IPS-20b (cell line): ENCODE data around the gene IQCN.
A peak's percentile ranks its signal among the peaks of the same experiment; 100 is the strongest.

Experiments
- H3K27ac ChIP-seq: one replicate; pipeline ENCODE4 v1.5.1; 2013; ENCODE audit warnings: low read length
- H3K27me3 ChIP-seq: 2 replicates; pipeline ENCODE4 v1.6.1; 2013; ENCODE audit warnings: mild to moderate bottlenecking, low read length, inconsistent platforms; ENCODE audit not compliant: insufficient read depth
- H3K36me3 ChIP-seq: 2 replicates; pipeline ENCODE4 v1.6.1; 2013; ENCODE audit warnings: low read depth, mild to moderate bottlenecking, inconsistent platforms, low read length, moderate library complexity; ENCODE audit not compliant: insufficient read depth
- H3K4me1 ChIP-seq: 2 replicates; pipeline ENCODE4 v1.6.1; 2013; ENCODE audit warnings: mild to moderate bottlenecking, control low read depth, inconsistent platforms, low read length, moderate library complexity; ENCODE audit not compliant: insufficient read depth
- H3K4me3 ChIP-seq: 2 replicates; pipeline ENCODE4 v1.5.1; 2013; ENCODE audit warnings: mild to moderate bottlenecking, low read length, inconsistent platforms
- H3K9ac ChIP-seq: 2 replicates; pipeline ENCODE4 v1.6.1; 2013; ENCODE audit warnings: low read depth, mild to moderate bottlenecking, inconsistent platforms, low read length, moderate library complexity
- H3K9me3 ChIP-seq: 2 replicates; pipeline ENCODE4 v1.6.1; 2013; ENCODE audit warnings: mild to moderate bottlenecking, low read depth, low read length, inconsistent platforms; ENCODE audit not compliant: insufficient read depth

The IQCN gene

GRCh38 chr19:18291019-18291524 lies 16.8 kb upstream of the IQCN start:
- Histone ChIP-seq H3K4me3 (peak overlapping the region; percentile 91; the same call in 1 of the 2 replicates), H3K9ac (peak overlapping the region; percentile 86; the same call in 1 of the 2 replicates), H3K4me1 (peaks cover 16% of the 10 kb centered on the region; the same call in 1 of the 2 replicates), H3K27ac (peak overlapping the region; percentile 71), H3K27me3 (peaks cover 10% of the 10 kb centered on the region; the same call in 1 of the 2 replicates), H3K9me3 (no peaks in the 10 kb centered on the region), H3K36me3 (no peaks in the 10 kb centered on the region)

DNA sequence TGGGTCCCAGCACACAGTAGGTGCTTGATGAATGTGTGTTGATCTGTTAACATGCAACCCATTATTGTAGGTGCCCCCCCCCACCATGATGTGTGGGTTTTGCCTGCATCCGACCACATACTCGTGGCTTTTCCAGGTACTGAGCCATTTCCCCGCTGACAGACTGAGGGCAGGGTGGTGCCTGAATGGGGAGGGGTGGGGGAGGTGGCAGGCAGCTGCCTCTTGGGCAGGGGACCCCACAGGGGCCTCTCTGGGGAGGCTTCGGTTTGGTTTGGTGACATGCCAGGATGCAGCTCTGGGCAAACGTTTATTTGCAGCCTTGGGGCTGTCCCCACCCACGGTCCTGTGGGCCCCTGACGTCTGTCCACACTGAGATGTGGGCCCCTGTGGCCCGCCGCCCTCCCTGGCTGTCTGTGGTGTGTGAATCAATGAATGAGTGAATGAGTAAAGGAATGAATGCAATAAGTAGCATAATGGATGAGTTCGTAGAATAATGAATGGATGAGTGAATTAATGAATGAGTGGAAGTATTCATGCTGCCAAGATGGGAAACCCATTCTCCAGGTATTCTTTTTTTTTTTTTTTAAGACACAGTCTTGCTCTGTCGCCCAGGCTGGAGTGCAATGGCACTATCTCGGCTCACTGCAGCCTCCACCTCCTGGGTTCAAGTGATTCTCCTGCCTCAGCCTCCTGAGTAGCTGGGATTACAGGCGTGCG lies 16.2 kb upstream of the IQCN start:
- Histone ChIP-seq H3K4me1 (peaks cover 16% of the 10 kb centered on the region; the same call in 1 of the 2 replicates), H3K27ac (no peak overlapping the region), H3K36me3 (no peaks in the 10 kb centered on the region), H3K9ac (no peak overlapping the region), H3K9me3 (no peaks in the 10 kb centered on the region), H3K4me3 (no peak overlapping the region), H3K27me3 (peaks cover 10% of the 10 kb centered on the region; the same call in 1 of the 2 replicates)

DNA sequence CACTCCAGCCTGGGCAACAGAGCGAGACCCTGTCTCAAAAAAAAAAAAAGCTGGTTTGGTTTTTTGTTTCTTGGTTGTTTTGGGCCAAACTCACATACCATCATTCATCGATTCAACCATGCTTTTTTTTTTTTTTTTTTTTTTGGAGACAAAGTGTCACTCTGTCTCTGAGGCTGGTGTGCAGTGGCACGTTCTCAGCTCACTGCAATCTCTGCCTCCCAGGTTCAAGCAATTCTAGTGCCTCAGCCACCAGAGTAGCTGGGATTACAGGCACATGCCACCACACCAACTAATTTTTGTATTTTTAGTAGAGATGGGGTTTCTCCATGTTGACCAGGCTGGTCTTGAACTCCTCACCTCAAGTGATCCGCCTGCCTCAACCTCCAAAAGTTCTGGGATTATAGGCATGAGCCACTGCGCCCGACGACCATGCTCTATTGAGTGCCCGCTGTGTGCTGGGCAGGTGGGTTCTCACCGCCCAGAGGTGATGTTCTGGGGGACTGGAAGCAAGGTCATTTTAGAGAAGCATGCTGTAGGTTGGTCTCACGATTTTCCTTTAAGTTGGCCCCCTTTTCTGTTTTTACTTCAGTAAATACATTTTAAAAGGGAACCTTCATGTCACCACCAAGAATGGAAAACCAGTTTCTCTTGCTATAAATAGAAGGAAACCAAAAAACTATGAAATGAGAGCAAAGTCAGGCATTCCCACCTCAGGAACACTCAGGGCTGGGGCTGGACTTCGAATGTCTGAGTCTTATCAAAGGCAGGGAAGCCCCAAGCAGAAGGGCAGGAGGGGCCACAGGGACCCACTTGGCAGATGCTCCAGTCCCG lies 15.4 kb upstream of the IQCN start:
- H3K36me3 ChIP-seq = no peaks in the 10 kb centered on the region
- H3K9ac ChIP-seq = no peak overlapping the region
- H3K27ac ChIP-seq = no peak overlapping the region
- H3K4me1 ChIP-seq = peaks cover 16% of the 10 kb centered on the region; the same call in 1 of the 2 replicates
- H3K4me3 ChIP-seq = no peak overlapping the region
- no peaks in the 10 kb centered on the region for H3K9me3 ChIP-seq
- H3K27me3 ChIP-seq = peaks cover 10% of the 10 kb centered on the region; the same call in 1 of the 2 replicates

GRCh38 chr19:18287836-18288772 lies 13.9 kb upstream of the IQCN start:
- H3K4me3 ChIP-seq = peak overlapping the region; percentile 57; the same call in 1 of the 2 replicates
- peaks cover 6% of the 10 kb centered on the region; the same call in 1 of the 2 replicates for H3K4me1 ChIP-seq
- H3K36me3 ChIP-seq = no peaks in the 10 kb centered on the region
- H3K9ac ChIP-seq = peak overlapping the region; percentile 54; the same call in 1 of the 2 replicates
- no peaks in the 10 kb centered on the region for H3K9me3 ChIP-seq
- peaks cover 10% of the 10 kb centered on the region; the same call in 1 of the 2 replicates for H3K27me3 ChIP-seq
- no peak overlapping the region for H3K27ac ChIP-seq

GRCh38 chr19:18286973-18287635 lies 12.9 kb upstream of the IQCN start:
- Histone ChIP-seq H3K4me1 (peaks cover 11% of the 10 kb centered on the region; the same call in 1 of the 2 replicates), H3K27ac (no peak overlapping the region), H3K27me3 (peaks cover 10% of the 10 kb centered on the region; the same call in 1 of the 2 replicates), H3K9me3 (no peaks in the 10 kb centered on the region), H3K36me3 (no peaks in the 10 kb centered on the region), H3K9ac (peak overlapping the region; percentile 54; the same call in 1 of the 2 replicates), H3K4me3 (peak overlapping the region; percentile 57; the same call in 1 of the 2 replicates)

DNA sequence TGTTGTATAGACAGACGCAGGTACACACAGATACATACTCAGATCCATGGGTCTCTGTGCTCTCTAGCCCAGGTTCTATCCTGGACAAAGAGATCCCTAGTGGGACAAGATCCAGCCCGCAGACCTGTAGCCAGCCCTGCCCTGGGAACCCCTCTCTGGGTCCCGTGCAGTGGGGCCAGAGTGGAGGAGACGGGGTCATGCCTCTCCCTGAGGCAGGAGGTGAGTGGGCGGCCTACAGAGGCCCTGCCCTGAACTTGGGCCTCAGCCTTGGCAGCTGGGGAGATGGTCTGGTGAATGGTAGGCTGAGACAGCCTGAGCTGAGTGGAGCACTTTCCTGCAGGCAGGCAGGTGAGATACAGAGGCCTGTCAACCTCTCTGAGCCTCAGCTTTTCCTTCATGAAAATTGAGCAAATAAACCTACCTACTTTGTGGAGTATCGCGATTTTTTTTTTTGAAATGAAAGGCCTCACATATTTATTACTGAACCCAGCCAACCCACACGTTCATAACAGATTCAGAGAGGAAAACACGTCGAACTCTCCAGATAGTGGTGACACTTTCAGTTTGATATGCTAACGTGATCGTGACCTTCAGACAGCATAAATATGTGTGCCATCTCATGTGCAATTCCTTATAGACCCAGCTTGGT lies 10.6 kb upstream of the IQCN start:
- Histone ChIP-seq H3K4me3 (no peak overlapping the region), H3K36me3 (no peaks in the 10 kb centered on the region), H3K27me3 (peaks cover 10% of the 10 kb centered on the region; the same call in 1 of the 2 replicates), H3K9me3 (no peaks in the 10 kb centered on the region), H3K9ac (no peak overlapping the region), H3K4me1 (peaks cover 11% of the 10 kb centered on the region; the same call in 1 of the 2 replicates), H3K27ac (no peak overlapping the region)

DNA sequence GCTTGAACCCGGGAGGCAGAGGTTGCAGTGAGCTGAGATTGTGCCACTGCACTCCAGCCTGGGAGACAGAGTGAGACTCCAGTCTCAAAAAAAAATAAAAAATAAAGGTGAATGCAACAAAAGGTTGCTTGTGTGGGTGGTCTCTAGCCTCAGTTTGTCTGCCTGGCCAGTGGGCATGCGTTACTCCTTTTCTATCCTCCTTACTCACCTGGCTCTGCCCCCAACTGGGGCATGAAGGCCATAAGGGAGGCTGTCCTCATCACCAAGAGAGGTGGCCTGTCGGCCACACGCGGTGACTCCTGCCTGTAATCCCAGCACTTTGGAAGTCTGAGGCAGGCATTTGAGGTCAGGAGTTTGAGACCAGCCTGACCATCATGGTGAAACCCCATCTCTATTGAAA lies 9.1 kb upstream of the IQCN start:
- Histone ChIP-seq H3K9me3 (no peaks in the 10 kb centered on the region), H3K4me3 (no peak overlapping the region), H3K4me1 (peaks cover 12% of the 10 kb centered on the region; the same call in 1 of the 2 replicates), H3K36me3 (peaks cover 8% of the 10 kb centered on the region), H3K27ac (no peak overlapping the region), H3K9ac (no peak overlapping the region), H3K27me3 (peaks cover 10% of the 10 kb centered on the region; the same call in 1 of the 2 replicates)

DNA sequence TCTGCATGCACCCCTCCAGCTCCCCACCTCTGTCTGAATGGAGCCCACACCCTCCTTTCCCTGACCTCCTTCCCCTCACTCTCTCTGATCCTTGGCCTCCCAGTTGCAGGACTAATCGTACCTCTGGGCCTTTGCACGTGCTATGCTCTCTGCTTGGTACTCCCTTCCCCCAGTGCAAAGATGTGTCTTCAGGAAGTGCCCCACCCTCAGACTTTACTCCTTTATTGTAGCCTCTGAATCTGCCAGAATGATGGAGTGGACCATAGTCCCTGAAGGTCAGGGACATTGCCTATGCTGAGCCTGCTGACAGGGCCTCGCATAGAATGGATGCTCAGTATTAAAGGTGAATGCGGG lies 8.5 kb upstream of the IQCN start:
- peaks cover 8% of the 10 kb centered on the region; the same call in 1 of the 2 replicates for H3K4me1 ChIP-seq
- H3K27ac ChIP-seq = peak overlapping the region; percentile 100
- H3K4me3 ChIP-seq = peak overlapping the region; percentile 90; the same call in 1 of the 2 replicates
- H3K9me3 ChIP-seq = no peaks in the 10 kb centered on the region
- peak overlapping the region; percentile 99; the same call in 1 of the 2 replicates for H3K9ac ChIP-seq
- peaks cover 12% of the 10 kb centered on the region for H3K36me3 ChIP-seq
- H3K27me3 ChIP-seq = peaks cover 10% of the 10 kb centered on the region; the same call in 1 of the 2 replicates

DNA sequence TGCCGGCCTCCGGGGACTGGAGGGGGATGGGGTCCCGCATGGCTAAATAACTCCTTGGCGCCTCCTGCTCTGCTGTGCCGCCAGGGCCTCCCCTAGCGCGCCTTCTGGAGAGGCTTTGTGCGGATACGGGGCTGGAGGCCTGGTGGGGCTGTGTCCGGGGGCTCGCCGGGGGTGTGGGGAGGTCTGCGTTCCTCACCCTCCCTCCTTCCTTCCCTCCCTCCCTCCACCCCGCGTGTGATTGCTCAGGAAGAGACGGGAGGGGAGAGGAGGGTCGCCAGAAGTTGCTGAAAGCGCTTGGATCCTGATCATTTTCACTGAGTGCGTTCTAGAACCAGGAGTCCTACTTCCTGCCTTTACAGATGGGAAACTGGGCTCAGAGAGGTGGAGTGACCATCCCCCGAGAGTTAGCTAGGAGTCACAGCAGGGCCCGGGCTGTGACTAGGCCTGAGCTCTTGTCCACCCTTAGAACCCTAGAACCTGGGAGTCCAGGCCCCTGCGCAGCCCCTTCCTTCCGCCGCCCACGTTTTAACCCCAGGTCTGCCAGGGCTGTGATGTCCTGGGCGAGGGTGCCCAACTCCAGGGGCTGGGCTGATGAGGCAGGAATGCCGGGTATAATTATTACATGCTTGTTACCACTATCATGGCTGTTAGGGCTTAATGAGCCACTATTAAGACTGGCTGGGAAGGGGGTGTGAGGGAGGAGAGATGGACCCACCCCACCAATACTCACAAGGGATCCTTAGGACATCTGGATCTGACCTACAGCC lies 8.0 kb upstream of the IQCN start:
- Histone ChIP-seq H3K27ac (peak overlapping the region; percentile 100), H3K4me3 (peak overlapping the region; percentile 90), H3K9ac (peak overlapping the region; percentile 99), H3K9me3 (no peaks in the 10 kb centered on the region), H3K27me3 (peaks cover 10% of the 10 kb centered on the region; the same call in 1 of the 2 replicates), H3K4me1 (peaks cover 8% of the 10 kb centered on the region; the same call in 1 of the 2 replicates), H3K36me3 (peaks cover 12% of the 10 kb centered on the region)
